ENCODE data around the gene EVA1A.
A peak's percentile ranks its signal among the peaks of the same experiment; 100 is the strongest.

Gene EVA1A

GRCh38 chr2:75592030-75592429 is 31.3 kb upstream of the EVA1A start:
- no peak for TF ChIP-seq CTCF (conservative IDR thresholded peaks at IDR 0.05; ENCODE audit: control insufficient read depth, insufficient read depth, low read depth, low read length)
- H3K4me3 ChIP-seq (ENCODE audit: control insufficient read depth, low read depth, low read length), result no peak overlapping the region
- peak; percentile 94 for DNase-seq (ENCODE audit: low read depth)

GRCh38 chr2:75589391-75590105 is 28.8 kb upstream of the EVA1A start:
- DNase-seq (ENCODE audit: low read depth), result peak; percentile 32
- TF ChIP-seq CTCF (conservative IDR thresholded peaks at IDR 0.05; ENCODE audit: control insufficient read depth, insufficient read depth, low read depth, low read length), result no peak
- H3K4me3 ChIP-seq (ENCODE audit: control insufficient read depth, low read depth, low read length), result no peak overlapping the region

GRCh38 chr2:75587954-75588587 is 27.3 kb upstream of the EVA1A start:
- H3K4me3 ChIP-seq (ENCODE audit: control insufficient read depth, low read depth, low read length), result no peak overlapping the region
- no peak for TF ChIP-seq CTCF (conservative IDR thresholded peaks at IDR 0.05; ENCODE audit: control insufficient read depth, insufficient read depth, low read depth, low read length)
- DNase-seq (ENCODE audit: low read depth), result peak; percentile 94

DNA sequence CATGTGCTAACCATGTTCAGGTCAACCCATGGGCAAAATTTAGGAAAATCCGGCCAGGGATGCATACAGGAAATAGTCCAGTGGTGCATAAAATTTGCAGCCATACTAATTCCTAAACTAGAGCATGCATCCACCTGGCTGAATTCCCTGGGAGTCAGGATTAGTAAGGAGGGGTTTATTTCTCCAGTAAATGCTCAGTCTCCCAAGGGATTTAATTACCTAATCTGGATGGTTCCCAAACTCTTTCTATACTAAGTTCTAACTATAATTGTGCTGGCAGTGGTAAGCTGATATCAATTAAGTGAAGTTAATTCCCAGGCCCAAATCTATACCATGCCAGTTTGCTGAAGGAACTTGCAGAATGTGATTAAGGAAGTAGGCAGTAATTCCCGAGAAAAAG is 26.2 kb upstream of the EVA1A start:
- no peak for TF ChIP-seq CTCF (conservative IDR thresholded peaks at IDR 0.05; ENCODE audit: control insufficient read depth, insufficient read depth, low read depth, low read length)
- peak; percentile 27 for DNase-seq (ENCODE audit: low read depth)
- H3K4me3 ChIP-seq (ENCODE audit: control insufficient read depth, low read depth, low read length), result no peak overlapping the region

GRCh38 chr2:75582840-75583239 is 22.1 kb upstream of the EVA1A start:
- H3K4me3 ChIP-seq (ENCODE audit: control insufficient read depth, low read depth, low read length), result no peak overlapping the region
- DNase-seq (ENCODE audit: low read depth), result no peak
- TF ChIP-seq CTCF (conservative IDR thresholded peaks at IDR 0.05; ENCODE audit: control insufficient read depth, insufficient read depth, low read depth, low read length), result no peak

- no peak for TF ChIP-seq CTCF (conservative IDR thresholded peaks at IDR 0.05; ENCODE audit: control insufficient read depth, insufficient read depth, low read depth, low read length)
- DNase-seq (ENCODE audit: low read depth), result no peak
- H3K4me3 ChIP-seq (ENCODE audit: control insufficient read depth, low read depth, low read length), result no peak overlapping the region
Observed at GRCh38 chr2:75580606-75581005, 19.9 kb upstream of the EVA1A start.
